PC-9 (cell line): Measurements from ENCODE around the gene ATP6V0B. TPM values are rescaled to one million over a fixed set of nuclear protein-coding genes. Genes with fewer than 3 reads are reported as not detected.
A peak's percentile ranks its signal among the peaks of the same experiment; 100 is the strongest.

ENCODE experiments used
- BruUV-seq: library from RNA; stranded (reverse); fragments of 400-500 nt; replicated peaks from 2 replicates; lab custom pipeline; 2021; lab: Mats Ljungman, UMichigan
- CTCF ChIA-PET: fragments of 300-600 bp; sonication (Branson Sonifier 250); formaldehyde crosslinking; loops from one replicate; lab custom pipeline; 2022; ENCODE audit warnings: antibody characterized with exemption; lab: Charles Lee
- POLR2A ChIA-PET: fragments of 300-600 bp; sonication (Branson Sonifier 250); formaldehyde crosslinking; loops from one replicate; lab custom pipeline; 2022; ENCODE audit warnings: antibody characterized with exemption; ENCODE audit not compliant: unreplicated experiment; lab: Charles Lee
- DNase-seq, 2 experiments: peaks; one replicate each; pipeline versions ENCODE4 v3.0.0 to v3.0.0-alpha.2; 2015 to 2022; ENCODE audit warnings: mixed read lengths in 1 of 2
- H2AFZ ChIP-seq: fragments of 200-600 bp; sonication (generic); 2 replicates; pipeline ENCODE4 v1.8.1; 2017; ENCODE audit warnings: antibody characterized with exemption
- H3F3A ChIP-seq: fragments of 200-600 bp; sonication (generic); 2 replicates; pipeline ENCODE4 v1.8.1; 2017; ENCODE audit warnings: antibody characterized with exemption, mild to moderate bottlenecking, low read depth; ENCODE audit not compliant: insufficient read depth
- H3K27ac ChIP-seq: fragments of 200-600 bp; sonication (generic); 2 replicates; pipeline ENCODE4 v1.6.1; 2016; ENCODE audit warnings: mixed run types
- H3K27me3 ChIP-seq: fragments of 200-600 bp; sonication (generic); 2 replicates; pipeline ENCODE4 v1.6.1; 2016; ENCODE audit warnings: low read depth, mixed run types; ENCODE audit not compliant: insufficient read depth
- H3K36me3 ChIP-seq: fragments of 200-600 bp; sonication (generic); 2 replicates; pipeline ENCODE4 v1.6.1; 2016; ENCODE audit warnings: low read depth, mixed run types
- H3K4me1 ChIP-seq: fragments of 200-600 bp; sonication (generic); replicated peaks from 2 replicates; pipeline ENCODE4 v1.6.1; 2016; ENCODE audit warnings: mixed run types; ENCODE audit not compliant: insufficient read depth
- H3K4me2 ChIP-seq: fragments of 200-600 bp; sonication (generic); 2 replicates; pipeline ENCODE4 v1.6.1; 2017; ENCODE audit warnings: mixed run types
- H3K4me3 ChIP-seq: fragments of 200-600 bp; sonication (generic); 2 replicates; pipeline ENCODE4 v1.6.1; 2016; ENCODE audit warnings: mixed run types
- H3K79me2 ChIP-seq: fragments of 200-600 bp; sonication (generic); 2 replicates; pipeline ENCODE4 v1.6.1; 2017; ENCODE audit warnings: low read depth, mixed run types
- H3K9me2 ChIP-seq: fragments of 200-600 bp; sonication (generic); 2 replicates; pipeline ENCODE4 v1.8.1; 2017; ENCODE audit warnings: mild to moderate bottlenecking; ENCODE audit not compliant: insufficient read depth
- H3K9me3 ChIP-seq: fragments of 200-600 bp; sonication (generic); 2 replicates; pipeline ENCODE4 v1.8.1; 2016; ENCODE audit warnings: low read depth; ENCODE audit not compliant: insufficient read depth
- H4K20me1 ChIP-seq: fragments of 200-600 bp; sonication (generic); 2 replicates; pipeline ENCODE4 v1.8.1; 2017; ENCODE audit not compliant: insufficient read depth
- CTCF ChIP-seq: fragments of 200-600 bp; sonication (generic); conservative IDR thresholded peaks from 2 replicates; pipeline ENCODE4 v1.6.1; 2017; ENCODE audit warnings: mixed run types, antibody characterized with exemption, mild to moderate bottlenecking, moderate library complexity
- EZH2 ChIP-seq: fragments of 200-600 bp; sonication (generic); IDR thresholded peaks from 2 replicates; pipeline ENCODE4 v1.8.0; 2017; ENCODE audit warnings: antibody characterized with exemption, low read depth
- intact Hi-C: fragments of 100-400 bp; cut with micrococcal nuclease; formaldehyde crosslinking; loops from one replicate; pipeline ENCODE4 v1.10.0; 2022; ENCODE audit not compliant: unreplicated experiment
- total RNA-seq: library from RNA; stranded (reverse); gene quantifications from 2 replicates; pipeline ENCODE4 v1.2.3, GENCODE V29; 2021

The ATP6V0B gene
- total RNA-seq, 1 experiment from 2014 or later, result 125 TPM

DNA sequence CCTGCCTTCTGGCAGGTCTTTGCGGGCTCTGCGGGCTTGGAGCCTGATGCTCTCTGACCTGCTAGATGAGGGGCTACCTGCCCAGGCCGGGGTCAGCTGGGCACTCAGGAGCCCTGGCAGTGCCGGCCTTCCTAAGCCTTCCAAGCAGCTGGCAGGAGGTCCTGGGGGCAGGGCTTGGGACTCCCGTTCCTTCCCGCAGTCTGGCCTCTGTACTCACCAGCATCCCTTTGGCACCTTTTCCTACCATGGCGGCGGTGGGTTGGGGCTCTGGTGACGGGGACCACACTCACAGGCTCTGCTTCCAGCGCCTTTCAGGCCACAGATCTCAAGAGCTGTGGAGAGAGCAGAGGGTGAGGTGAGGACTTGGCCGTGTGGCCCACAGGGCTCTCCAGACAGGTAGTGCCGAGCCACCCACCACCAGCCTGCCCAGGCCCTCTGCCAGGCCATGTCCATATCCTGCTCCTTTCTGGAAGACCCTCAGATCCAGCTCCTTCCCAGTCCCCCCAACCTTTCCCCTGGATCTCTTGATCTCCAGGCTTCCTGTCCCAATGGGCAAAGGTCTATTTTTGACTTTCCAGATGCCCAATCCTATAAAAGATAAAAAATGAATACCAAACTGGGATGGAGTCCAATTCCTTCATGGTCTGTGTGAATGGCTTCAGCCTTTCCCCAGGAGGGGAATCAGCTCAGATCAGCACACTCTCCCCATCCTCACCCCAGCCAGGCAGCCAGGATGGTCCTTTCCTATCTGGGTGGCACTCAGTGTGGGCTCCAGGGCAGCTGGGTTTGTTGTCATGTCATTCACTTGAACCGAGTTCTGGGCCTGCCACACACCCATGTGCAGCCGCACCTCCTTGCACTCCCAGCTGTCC is 49.5 kb downstream of the ATP6V0B start:
- Histone ChIP-seq H3F3A (peaks cover 57% of the 10 kb centered on the region), H3K4me1 (peaks cover 58% of the 10 kb centered on the region), H3K4me3 (peak overlapping the region; percentile 30; the same call in 1 of the 2 replicates), H3K9me3 (no peaks in the 10 kb centered on the region), H3K9me2 (no peaks in the 10 kb centered on the region), H3K27me3 (no peaks in the 10 kb centered on the region), H4K20me1 (peaks cover 28% of the 10 kb centered on the region), H3K36me3 (peaks cover 54% of the 10 kb centered on the region), H2AFZ (no peak overlapping the region), H3K4me2 (peak overlapping the region; percentile 99), H3K79me2 (peaks cover 40% of the 10 kb centered on the region), H3K27ac (peak overlapping the region; percentile 91)
- POLR2A ChIA-PET, result interaction anchor here (0.5 kb wide), 1 partner anchor 34 kb away, joined by 3 read pairs; no protein-coding TSS in a partner anchor
- TF ChIP-seq EZH2 (no peak), CTCF (no peak)
- CTCF ChIA-PET, result interaction anchor here (0.5 kb wide), 1 partner anchor 708 kb away, joined by 4 read pairs; no protein-coding TSS in a partner anchor
- DNase-seq, result no peak
- BruUV-seq, result no TSS peak
- intact Hi-C loops, result no loop called here

GRCh38 chr1:44024903-44025525 is 50.3 kb downstream of the ATP6V0B start:
- Histone ChIP-seq H3K27me3 (no peaks in the 10 kb centered on the region), H2AFZ (no peak overlapping the region), H3K4me2 (peak overlapping the region; percentile 99), H3F3A (peaks cover 64% of the 10 kb centered on the region), H3K36me3 (peaks cover 54% of the 10 kb centered on the region), H3K9me2 (no peaks in the 10 kb centered on the region), H4K20me1 (peaks cover 26% of the 10 kb centered on the region), H3K79me2 (peaks cover 45% of the 10 kb centered on the region), H3K9me3 (no peaks in the 10 kb centered on the region), H3K27ac (peak overlapping the region; percentile 91), H3K4me3 (peak overlapping the region; percentile 30; the same call in 1 of the 2 replicates), H3K4me1 (peaks cover 62% of the 10 kb centered on the region)
- CTCF ChIA-PET, result interaction anchor here (0.6 to 0.7 kb wide), 2 partner anchors 22 to 44 kb away, joined by 4 to 6 read pairs; no protein-coding TSS in a partner anchor
- DNase-seq, result peak; percentile 49 to 91
- POLR2A ChIA-PET, result interaction anchor here (0.5 to 0.6 kb wide), 2 partner anchors 35 to 375 kb away, joined by 3 to 13 read pairs; no protein-coding TSS in a partner anchor
- intact Hi-C loops, result no loop called here
- TF ChIP-seq CTCF (no peak), EZH2 (no peak)
- no TSS peak for BruUV-seq

DNA sequence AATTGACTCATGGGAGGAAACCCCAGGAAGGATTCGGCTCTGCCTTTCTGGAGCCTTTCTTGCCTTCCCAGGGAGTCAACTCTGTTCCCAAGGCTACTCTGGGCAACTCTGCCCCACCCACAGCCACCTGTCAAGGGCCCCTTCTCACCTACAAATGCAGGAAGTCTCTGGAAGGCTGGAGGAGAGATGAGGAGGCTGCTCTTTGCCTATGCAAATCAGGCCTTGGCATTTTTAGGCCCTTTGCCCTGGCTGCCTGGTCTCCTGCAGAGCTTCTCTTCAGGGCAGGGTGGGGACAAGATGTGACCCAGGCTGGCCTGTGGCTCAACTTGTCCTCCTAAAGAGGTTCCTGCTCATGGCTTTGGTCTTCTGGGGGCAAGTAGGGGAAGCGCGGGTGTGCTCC is 51.1 kb downstream of the ATP6V0B start:
- intact Hi-C loops, result no loop called here
- DNase-seq, result peak; percentile 82 to 97
- Histone ChIP-seq H3F3A (peaks cover 67% of the 10 kb centered on the region), H2AFZ (no peak overlapping the region), H3K79me2 (peaks cover 45% of the 10 kb centered on the region), H3K4me2 (peak overlapping the region; percentile 99), H3K4me1 (peaks cover 62% of the 10 kb centered on the region), H4K20me1 (peaks cover 20% of the 10 kb centered on the region), H3K36me3 (peaks cover 46% of the 10 kb centered on the region), H3K9me2 (no peaks in the 10 kb centered on the region), H3K4me3 (peak overlapping the region; percentile 16; the same call in 1 of the 2 replicates), H3K27ac (peak overlapping the region; percentile 91), H3K9me3 (no peaks in the 10 kb centered on the region), H3K27me3 (no peaks in the 10 kb centered on the region)
- no peak for TF ChIP-seq EZH2
- ChIA-PET CTCF (interaction anchor here (0.6 to 0.7 kb wide), 2 partner anchors 22 to 45 kb away, joined by 4 to 6 read pairs; no protein-coding TSS in a partner anchor), POLR2A (interaction anchor here (0.6 kb wide), 1 partner anchor 376 kb away, joined by 13 read pairs; no protein-coding TSS in a partner anchor)
- no TSS peak for BruUV-seq
